Activated CD4-positive, alpha-beta T cell treated with anti-CD3 and anti-CD28 coated beads, Interleukin-2, Interleukin-4, amounts not matched to agents 100 ng/mL and 50 ng/mL, durations not matched to agents 16 hours and 8 hours (primary cell): ENCODE measurements around the gene SLC34A1.

Experiments used
- DNase-seq: peaks from one replicate; pipeline ENCODE4 v3.0.0-alpha.2; 2020; ENCODE audit warnings: low spot score

Gene SLC34A1

DNA sequence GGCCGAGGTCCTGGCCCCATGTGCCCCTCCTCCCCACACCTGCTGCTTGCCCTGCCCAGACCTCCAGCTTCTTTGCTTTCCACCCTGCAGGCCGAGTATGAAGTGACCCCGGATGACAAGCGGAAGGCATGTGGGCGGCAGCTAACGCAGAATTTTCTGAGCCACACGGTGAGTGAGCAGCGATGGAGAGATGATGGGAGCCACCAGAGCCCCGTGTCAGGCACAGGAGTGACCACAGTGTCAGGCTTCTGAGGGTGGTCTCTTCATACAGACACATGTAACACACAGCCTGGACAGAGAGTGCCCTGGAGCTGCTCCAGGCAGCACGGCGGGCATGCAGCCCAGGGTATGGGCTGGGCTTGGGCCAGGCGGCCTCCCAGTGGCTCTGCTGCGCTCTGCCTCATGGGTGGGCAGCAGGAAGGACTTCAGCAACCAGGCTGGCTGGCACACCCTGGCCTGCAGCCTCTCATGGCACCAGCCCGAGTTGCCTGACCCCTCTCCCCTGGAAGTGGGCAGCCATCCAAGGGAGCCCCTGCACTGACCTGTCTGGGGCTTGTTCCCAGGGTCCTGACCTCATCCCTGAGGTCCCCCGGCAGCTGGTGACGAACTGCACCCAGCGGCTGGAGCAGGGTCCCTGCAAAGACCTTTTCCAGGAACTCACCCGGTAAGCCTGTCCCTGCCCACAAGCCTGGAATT, 48.1 kb downstream of the SLC34A1 start:
- no peak for DNase-seq

DNA sequence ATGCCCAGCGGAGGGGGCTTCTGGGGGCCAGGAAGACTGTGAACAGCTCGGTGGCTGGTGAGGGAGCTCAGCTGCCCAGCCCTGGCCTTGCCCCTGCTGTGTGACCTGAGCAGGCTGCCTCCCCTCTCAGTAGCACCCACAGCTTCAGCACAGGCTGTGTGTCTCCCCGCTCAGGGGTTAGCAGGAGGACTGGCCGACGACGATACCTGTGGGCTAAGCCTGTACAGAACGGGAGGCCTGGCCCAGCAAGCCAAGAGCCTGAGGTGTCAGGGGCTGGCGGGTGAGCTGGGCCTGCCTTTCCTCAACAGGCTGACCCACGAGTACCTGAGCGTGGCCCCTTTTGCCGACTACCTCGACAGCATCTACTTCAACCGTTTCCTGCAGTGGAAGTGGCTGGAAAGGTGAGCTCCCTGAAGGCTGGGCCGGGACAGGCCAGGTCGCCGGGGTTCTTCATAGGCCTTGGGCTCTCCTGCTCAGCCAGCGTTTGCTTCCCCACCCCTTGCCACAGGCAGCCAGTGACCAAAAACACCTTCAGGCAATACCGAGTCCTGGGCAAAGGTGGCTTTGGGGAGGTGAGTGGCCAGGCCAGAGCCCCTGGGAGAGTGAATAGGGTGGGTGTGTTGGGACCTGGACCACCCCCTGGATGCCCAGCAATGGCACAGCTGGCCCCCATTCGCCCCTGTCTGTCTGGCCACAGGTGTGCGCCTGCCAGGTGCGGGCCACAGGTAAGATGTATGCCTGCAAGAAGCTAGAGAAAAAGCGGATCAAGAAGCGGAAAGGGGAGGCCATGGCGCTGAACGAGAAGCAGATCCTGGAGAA, 48.8 kb downstream of the SLC34A1 start:
- DNase-seq = no peak

DNA sequence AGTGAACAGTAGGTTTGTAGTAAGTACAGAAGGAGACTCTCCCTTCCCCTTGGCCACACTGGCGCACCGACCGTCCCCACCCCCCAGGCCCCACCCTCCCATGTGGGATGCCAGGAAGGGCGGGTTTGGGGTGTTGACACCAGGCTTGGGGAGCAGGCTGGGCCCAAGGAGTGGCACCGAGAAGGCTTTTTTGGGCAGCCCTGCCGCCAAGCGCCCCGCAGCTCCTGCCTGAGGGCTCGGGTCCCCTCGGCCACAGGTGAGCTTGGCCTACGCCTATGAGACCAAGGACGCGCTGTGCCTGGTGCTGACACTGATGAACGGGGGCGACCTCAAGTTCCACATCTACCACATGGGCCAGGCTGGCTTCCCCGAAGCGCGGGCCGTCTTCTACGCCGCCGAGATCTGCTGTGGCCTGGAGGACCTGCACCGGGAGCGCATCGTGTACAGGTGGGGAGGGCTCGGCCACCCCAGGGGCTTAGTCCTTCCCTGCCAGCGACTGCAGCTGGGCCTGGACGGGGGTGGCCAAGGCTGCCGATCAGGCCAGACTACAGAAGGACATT, 49.5 kb downstream of the SLC34A1 start:
- no peak for DNase-seq

DNA sequence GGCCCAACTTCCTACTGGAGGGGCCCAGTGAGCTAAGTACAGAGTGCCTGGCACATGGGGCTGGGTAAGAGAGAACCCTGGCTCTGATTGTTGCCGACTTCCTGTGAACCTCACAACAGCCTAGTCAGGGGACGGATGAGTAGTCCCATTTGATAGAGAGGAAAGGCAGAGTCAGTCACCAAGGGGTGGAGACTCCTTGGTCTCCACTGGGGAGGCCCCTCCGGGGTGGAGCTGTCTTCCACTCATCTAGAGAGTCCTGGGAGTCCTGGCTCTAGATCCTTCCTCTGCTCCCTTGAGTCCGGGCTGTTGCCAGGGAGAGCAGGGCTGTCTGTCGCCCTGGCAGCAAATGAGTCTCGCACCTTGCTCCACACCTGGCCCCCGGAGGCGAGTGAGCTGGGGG, 50.2 kb downstream of the SLC34A1 start:
- DNase-seq = peak; percentile 81

GRCh38 chr5:177434942-177435738, 50.9 kb downstream of the SLC34A1 start:
- no peak for DNase-seq

- no peak for DNase-seq
Observed at GRCh38 chr5:177435847-177436536, 51.8 kb downstream of the SLC34A1 start.

- no peak for DNase-seq
Observed at GRCh38 chr5:177437623-177438022, 53.4 kb downstream of the SLC34A1 start.

- DNase-seq = no peak
Observed at GRCh38 chr5:177438468-177438867, 54.2 kb downstream of the SLC34A1 start.

DNA sequence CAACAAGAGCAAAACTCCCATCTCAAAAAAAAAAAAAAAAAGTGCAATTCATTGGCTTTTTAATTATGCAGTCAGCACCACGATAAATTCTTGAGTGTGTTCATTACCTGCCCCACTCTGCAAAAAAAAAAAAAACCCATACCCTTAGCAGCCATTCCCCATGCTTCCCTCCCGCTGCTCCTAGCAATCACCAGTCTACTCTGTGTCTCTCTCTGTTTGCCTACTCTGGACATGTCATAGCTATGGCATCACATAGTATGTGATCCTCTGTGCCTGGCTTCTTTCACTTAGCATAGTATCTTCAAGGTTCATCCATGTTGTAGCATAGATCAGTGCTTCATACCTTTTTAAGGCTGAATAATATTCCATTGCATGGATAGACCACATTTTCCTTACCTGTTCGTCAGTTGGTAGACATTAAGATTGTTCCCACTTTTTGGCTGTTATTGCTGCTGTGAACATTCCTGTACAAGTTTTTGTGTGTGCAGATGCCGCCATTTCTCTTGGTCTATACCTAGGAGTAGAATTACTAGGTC, 55.4 kb downstream of the SLC34A1 start:
- DNase-seq = no peak

GRCh38 chr5:177440211-177440989, 56.2 kb downstream of the SLC34A1 start:
- DNase-seq = no peak

- DNase-seq = no peak
Observed at GRCh38 chr5:177440990-177441780, 57.0 kb downstream of the SLC34A1 start.

- no peak for DNase-seq
Observed at GRCh38 chr5:177442066-177442826, 58.0 kb downstream of the SLC34A1 start.

- DNase-seq = no peak
Observed at GRCh38 chr5:177443144-177443983, 59.1 kb downstream of the SLC34A1 start.

DNA sequence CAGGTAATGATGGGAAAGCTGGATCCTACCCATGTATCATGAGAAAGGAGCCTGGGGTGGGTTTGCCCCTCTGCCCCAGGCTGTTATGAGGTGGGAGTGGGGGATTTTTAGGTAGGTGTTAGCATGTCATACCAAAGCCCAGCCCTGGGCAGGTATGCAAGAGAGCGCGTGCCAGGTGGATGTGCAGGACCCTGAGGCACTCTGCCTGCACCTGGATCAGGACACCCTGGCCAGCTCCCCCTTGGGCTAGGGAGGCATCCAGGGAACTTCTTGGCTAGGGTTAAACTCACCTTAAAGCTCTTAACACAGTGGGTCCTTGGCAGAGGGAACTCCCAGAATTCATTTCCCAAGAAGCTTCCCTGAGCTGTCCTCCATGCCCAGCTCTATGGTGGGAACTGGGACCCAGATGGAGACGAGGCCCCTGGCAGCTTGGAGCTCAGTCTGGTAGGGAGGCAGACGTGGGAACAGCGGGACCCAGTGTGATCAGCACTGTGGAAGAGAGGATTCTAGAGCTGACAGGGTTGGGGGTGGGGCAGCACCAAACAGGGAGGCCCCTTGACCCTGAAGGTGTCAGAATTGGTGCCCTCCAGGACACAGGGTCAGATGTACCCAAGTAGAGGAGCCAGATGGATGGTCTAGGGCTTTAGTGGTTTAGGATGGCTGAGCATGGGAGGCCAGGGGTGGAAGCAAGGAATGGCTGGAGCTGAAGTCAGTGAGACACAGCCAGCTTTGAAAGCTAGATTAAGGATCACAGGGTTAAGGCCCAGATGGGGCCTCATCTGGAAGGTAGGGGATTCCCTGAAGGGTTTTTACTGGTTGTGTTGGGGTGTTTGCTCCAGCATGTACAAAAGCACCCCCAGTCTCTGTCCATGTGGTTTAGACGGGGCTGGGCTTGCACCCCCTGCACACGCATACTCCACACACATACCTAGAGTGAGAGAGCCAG, 60.1 kb downstream of the SLC34A1 start:
- no peak for DNase-seq

- DNase-seq = no peak
Observed at GRCh38 chr5:177445052-177445916, 61.0 kb downstream of the SLC34A1 start.

- no peak for DNase-seq
Observed at GRCh38 chr5:177445917-177446199, 61.6 kb downstream of the SLC34A1 start.
